ENCODE results near the gene AFF1. TPM values are rescaled to one million over a fixed set of nuclear protein-coding genes. Genes with fewer than 3 reads are reported as not detected.

AFF1 gene
- total RNA-seq, 2 experiments from 2014 or later, result 50.3 to 51.2 TPM

GRCh38 chr4:87018753-87019152, 83.9 kb downstream of the AFF1 start:
- H3K9me3 Mint-ChIP-seq, result no peaks in the 10 kb centered on the region
- H3K4me1 ChIP-seq (ENCODE audit: insufficient read depth, low read length), result peaks cover 17% of the 10 kb centered on the region
- H3K27ac ChIP-seq (ENCODE audit: low read depth in 1 of 2, low read length in 2 of 2), result no peak overlapping the region
- ChIA-PET CTCF (interaction anchor here (1.4 to 1.8 kb wide), 2 partner anchors 83 to 96 kb away, joined by 3 to 4 read pairs; no protein-coding TSS in a partner anchor), POLR2A (interaction anchor here (1.0 kb wide), 1 partner anchor 14 kb away, joined by 4 read pairs; no protein-coding TSS in a partner anchor)
- no peaks in the 10 kb centered on the region for H3K27me3 ChIP-seq (ENCODE audit: control insufficient read depth in 1 of 2, insufficient read depth in 2 of 2, low read length in 2 of 2)
- H3K4me1 Mint-ChIP-seq (ENCODE audit: low read depth), result peaks cover 83% of the 10 kb centered on the region
- no peak for DNase-seq
- H3K36me3 Mint-ChIP-seq (ENCODE audit: low read depth), result no peaks in the 10 kb centered on the region
- H3K4me3 ChIP-seq (ENCODE audit: low read length), result no peak overlapping the region
- no peak for ATAC-seq (ENCODE audit: poor library complexity)
- no peaks in the 10 kb centered on the region for H3K9me3 ChIP-seq (ENCODE audit: control insufficient read depth in 1 of 2, insufficient read depth in 1 of 2, low read length in 2 of 2)
- H3K27ac Mint-ChIP-seq, result peak overlapping the region; percentile 74
- H3K27me3 Mint-ChIP-seq, result no peaks in the 10 kb centered on the region
- no peaks in the 10 kb centered on the region for H3K36me3 ChIP-seq (ENCODE audit: insufficient read depth, low read length)
- H3K4me3 Mint-ChIP-seq, result no peak overlapping the region
- intact Hi-C loops (cut with DNase I, micrococcal nuclease), result no loop called here
- TF ChIP-seq, protein P1, sequence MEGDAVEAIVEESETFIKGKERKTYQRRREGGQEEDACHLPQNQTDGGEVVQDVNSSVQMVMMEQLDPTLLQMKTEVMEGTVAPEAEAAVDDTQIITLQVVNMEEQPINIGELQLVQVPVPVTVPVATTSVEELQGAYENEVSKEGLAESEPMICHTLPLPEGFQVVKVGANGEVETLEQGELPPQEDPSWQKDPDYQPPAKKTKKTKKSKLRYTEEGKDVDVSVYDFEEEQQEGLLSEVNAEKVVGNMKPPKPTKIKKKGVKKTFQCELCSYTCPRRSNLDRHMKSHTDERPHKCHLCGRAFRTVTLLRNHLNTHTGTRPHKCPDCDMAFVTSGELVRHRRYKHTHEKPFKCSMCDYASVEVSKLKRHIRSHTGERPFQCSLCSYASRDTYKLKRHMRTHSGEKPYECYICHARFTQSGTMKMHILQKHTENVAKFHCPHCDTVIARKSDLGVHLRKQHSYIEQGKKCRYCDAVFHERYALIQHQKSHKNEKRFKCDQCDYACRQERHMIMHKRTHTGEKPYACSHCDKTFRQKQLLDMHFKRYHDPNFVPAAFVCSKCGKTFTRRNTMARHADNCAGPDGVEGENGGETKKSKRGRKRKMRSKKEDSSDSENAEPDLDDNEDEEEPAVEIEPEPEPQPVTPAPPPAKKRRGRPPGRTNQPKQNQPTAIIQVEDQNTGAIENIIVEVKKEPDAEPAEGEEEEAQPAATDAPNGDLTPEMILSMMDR (IDR thresholded peaks at IDR 0.05), result no peak

- intact Hi-C loops (cut with DNase I, micrococcal nuclease), result no loop called here
- no peaks in the 10 kb centered on the region for H3K36me3 ChIP-seq (ENCODE audit: insufficient read depth, low read length)
- no peak overlapping the region for H3K27ac ChIP-seq (ENCODE audit: low read depth in 1 of 2, low read length in 2 of 2)
- TF ChIP-seq, protein P1 (IDR thresholded peaks at IDR 0.05), result no peak
- H3K4me1 Mint-ChIP-seq (ENCODE audit: low read depth), result peaks cover 82% of the 10 kb centered on the region
- DNase-seq (no peak), ATAC-seq (ENCODE audit: poor library complexity) (no peak)
- H3K4me3 ChIP-seq (ENCODE audit: low read length), result no peak overlapping the region
- H3K9me3 ChIP-seq (ENCODE audit: control insufficient read depth in 1 of 2, insufficient read depth in 1 of 2, low read length in 2 of 2), result no peaks in the 10 kb centered on the region
- H3K4me3 Mint-ChIP-seq, result no peak overlapping the region
- peak overlapping the region; percentile 74 for H3K27ac Mint-ChIP-seq
- no peaks in the 10 kb centered on the region for H3K9me3 Mint-ChIP-seq
- no peaks in the 10 kb centered on the region for H3K36me3 Mint-ChIP-seq (ENCODE audit: low read depth)
- H3K27me3 Mint-ChIP-seq, result no peaks in the 10 kb centered on the region
- H3K4me1 ChIP-seq (ENCODE audit: insufficient read depth, low read length), result peaks cover 14% of the 10 kb centered on the region
- CTCF ChIA-PET, result interaction anchor here (1.8 kb wide), 1 partner anchor 97 kb away, joined by 4 read pairs; no protein-coding TSS in a partner anchor
- no peaks in the 10 kb centered on the region for H3K27me3 ChIP-seq (ENCODE audit: control insufficient read depth in 1 of 2, insufficient read depth in 2 of 2, low read length in 2 of 2)
- POLR2A ChIA-PET, result interaction anchor here (1.0 kb wide), 2 partner anchors 13 kb away, joined by 3 to 4 read pairs; no protein-coding TSS in a partner anchor
Measured at GRCh38 chr4:87019246-87019791, 84.5 kb downstream of the AFF1 start.

DNA sequence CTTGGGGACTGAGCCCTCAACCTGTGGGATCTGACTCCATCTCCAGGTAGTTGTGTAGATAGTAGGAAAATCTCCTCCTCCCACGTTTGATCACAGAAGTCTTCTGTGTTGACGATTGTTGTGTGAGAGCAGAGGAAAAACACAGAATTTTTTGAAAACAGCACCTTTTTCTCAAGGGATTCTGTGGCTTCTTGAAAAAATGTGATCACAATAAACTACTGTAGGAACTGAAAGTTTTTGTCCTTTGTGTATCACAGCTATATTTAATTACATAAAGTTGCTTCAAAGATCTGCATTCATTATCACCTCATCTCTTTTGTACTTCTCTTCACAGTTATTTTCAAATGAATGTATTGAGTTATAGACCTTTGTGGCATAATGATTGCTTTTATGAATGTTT, 85.1 kb downstream of the AFF1 start:
- Histone ChIP-seq H3K36me3 (ENCODE audit: insufficient read depth, low read length) (no peaks in the 10 kb centered on the region), H3K27me3 (ENCODE audit: control insufficient read depth in 1 of 2, insufficient read depth in 2 of 2, low read length in 2 of 2) (no peaks in the 10 kb centered on the region), H3K27ac (ENCODE audit: low read depth in 1 of 2, low read length in 2 of 2) (no peak overlapping the region), H3K4me3 (ENCODE audit: low read length) (no peak overlapping the region), H3K4me1 (ENCODE audit: insufficient read depth, low read length) (peaks cover 14% of the 10 kb centered on the region), H3K9me3 (ENCODE audit: control insufficient read depth in 1 of 2, insufficient read depth in 1 of 2, low read length in 2 of 2) (no peaks in the 10 kb centered on the region)
- H3K36me3 Mint-ChIP-seq (ENCODE audit: low read depth), result no peaks in the 10 kb centered on the region
- CTCF ChIA-PET, result no interaction called here
- H3K27me3 Mint-ChIP-seq, result no peaks in the 10 kb centered on the region
- H3K9me3 Mint-ChIP-seq, result no peaks in the 10 kb centered on the region
- peak overlapping the region; percentile 36 for H3K4me3 Mint-ChIP-seq
- intact Hi-C loops (cut with DNase I, micrococcal nuclease), result no loop called here
- no peak for ATAC-seq (ENCODE audit: poor library complexity)
- peak overlapping the region; percentile 74 for H3K27ac Mint-ChIP-seq
- TF ChIP-seq, protein P1 (IDR thresholded peaks at IDR 0.05), result no peak
- H3K4me1 Mint-ChIP-seq (ENCODE audit: low read depth), result peaks cover 79% of the 10 kb centered on the region
- POLR2A ChIA-PET, result interaction anchor here (1.0 kb wide), 1 partner anchor 14 kb away, joined by 3 read pairs; no protein-coding TSS in a partner anchor
- DNase-seq, result no peak

All from CD4-positive, alpha-beta T cell (primary cell).